AG04450 (cell line): ENCODE data around the gene SPRY4. TPM values are rescaled to one million over a fixed set of nuclear protein-coding genes. Genes with fewer than 3 reads are reported as not detected.
A peak's percentile ranks its signal among the peaks of the same experiment; 100 is the strongest.

Experiments used
- CTCF ChIA-PET: fragments of 300-600, 350-600 bp; formaldehyde crosslinking; extraction: SDS; loops from one replicate; lab custom pipeline; 2022; ENCODE audit warnings: antibody characterized with exemption, inconsistent platforms; lab: Charles Lee
- POLR2A ChIA-PET: fragments of 350-600 bp; formaldehyde crosslinking; extraction: SDS; loops from one replicate; lab custom pipeline; 2021; ENCODE audit warnings: antibody characterized with exemption, inconsistent platforms; lab: Yijun Ruan, JAX
- DNase-seq: peaks from one replicate; pipeline ENCODE4 v3.0.0-alpha.2; 2011; ENCODE audit warnings: low read depth, low spot score
- H3K27ac ChIP-seq: one replicate; pipeline ENCODE4 v1.5.1; 2012; ENCODE audit warnings: low read depth, low read length, control low read depth
- H3K27me3 ChIP-seq: one replicate; pipeline ENCODE4 v1.6.0; 2012; ENCODE audit warnings: low read length; ENCODE audit not compliant: control insufficient read depth, insufficient read depth
- H3K4me3 ChIP-seq: 2 replicates; pipeline ENCODE4 v1.5.1; 2011; ENCODE audit warnings: mild to moderate bottlenecking, low read depth, low read length, control low read depth
- H3K9me3 ChIP-seq: 2 replicates; pipeline ENCODE4 v1.5.1; 2012; ENCODE audit warnings: low read length; ENCODE audit not compliant: control insufficient read depth, insufficient read depth
- polyA plus RNA-seq: library from polyadenylated mRNA; depleted of rRNA; stranded (reverse); fragments of >200 nt; gene quantifications from 2 replicates; pipeline ENCODE4 v1.2.3, GENCODE V29; 2011
- TF ChIP-seq, protein P1 (sequence below): IDR thresholded peaks from 2 replicates; pipeline ENCODE4 v1.5.1; 2011; ENCODE audit warnings: low read depth, low read length, control low read depth, inconsistent platforms

The SPRY4 gene
- polyA plus RNA-seq, 1 experiment, result 8.7 TPM

DNA sequence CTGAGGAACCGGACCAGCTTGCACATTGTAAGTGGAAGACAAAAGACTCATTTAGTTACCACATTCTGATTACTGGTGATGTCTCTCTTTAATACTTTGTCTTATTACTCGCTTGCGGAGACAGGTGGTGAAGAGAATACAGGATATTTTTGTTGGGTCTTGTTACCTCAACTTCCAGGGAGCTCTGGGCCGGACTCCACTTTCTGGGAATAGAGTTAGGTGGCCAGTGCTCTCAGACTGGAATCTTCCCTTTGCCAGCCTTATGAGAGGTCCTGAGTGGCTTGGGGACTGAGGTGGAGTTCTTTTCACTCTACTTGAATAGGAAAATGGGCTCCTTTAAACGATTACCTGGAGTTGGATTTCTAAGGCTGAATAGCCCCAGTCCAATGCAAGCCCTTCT is 33.3 kb upstream of the SPRY4 start:
- Histone ChIP-seq H3K27ac (no peak overlapping the region), H3K9me3 (no peaks in the 10 kb centered on the region), H3K4me3 (no peak overlapping the region), H3K27me3 (no peaks in the 10 kb centered on the region)
- ChIA-PET POLR2A (interaction anchor here (0.6 to 1.8 kb wide), 3 partner anchors 30 to 179 kb away, joined by 5 to 11 read pairs (median 7); no protein-coding TSS in a partner anchor), CTCF (interaction anchor here (0.5 to 1.9 kb wide), 4 partner anchors 25 to 191 kb away, joined by 3 to 10 read pairs (median 4); partner anchors contain the start of gene SPRY4)
- DNase-seq, result no peak
- TF ChIP-seq, protein P1, sequence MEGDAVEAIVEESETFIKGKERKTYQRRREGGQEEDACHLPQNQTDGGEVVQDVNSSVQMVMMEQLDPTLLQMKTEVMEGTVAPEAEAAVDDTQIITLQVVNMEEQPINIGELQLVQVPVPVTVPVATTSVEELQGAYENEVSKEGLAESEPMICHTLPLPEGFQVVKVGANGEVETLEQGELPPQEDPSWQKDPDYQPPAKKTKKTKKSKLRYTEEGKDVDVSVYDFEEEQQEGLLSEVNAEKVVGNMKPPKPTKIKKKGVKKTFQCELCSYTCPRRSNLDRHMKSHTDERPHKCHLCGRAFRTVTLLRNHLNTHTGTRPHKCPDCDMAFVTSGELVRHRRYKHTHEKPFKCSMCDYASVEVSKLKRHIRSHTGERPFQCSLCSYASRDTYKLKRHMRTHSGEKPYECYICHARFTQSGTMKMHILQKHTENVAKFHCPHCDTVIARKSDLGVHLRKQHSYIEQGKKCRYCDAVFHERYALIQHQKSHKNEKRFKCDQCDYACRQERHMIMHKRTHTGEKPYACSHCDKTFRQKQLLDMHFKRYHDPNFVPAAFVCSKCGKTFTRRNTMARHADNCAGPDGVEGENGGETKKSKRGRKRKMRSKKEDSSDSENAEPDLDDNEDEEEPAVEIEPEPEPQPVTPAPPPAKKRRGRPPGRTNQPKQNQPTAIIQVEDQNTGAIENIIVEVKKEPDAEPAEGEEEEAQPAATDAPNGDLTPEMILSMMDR, result no peak

DNA sequence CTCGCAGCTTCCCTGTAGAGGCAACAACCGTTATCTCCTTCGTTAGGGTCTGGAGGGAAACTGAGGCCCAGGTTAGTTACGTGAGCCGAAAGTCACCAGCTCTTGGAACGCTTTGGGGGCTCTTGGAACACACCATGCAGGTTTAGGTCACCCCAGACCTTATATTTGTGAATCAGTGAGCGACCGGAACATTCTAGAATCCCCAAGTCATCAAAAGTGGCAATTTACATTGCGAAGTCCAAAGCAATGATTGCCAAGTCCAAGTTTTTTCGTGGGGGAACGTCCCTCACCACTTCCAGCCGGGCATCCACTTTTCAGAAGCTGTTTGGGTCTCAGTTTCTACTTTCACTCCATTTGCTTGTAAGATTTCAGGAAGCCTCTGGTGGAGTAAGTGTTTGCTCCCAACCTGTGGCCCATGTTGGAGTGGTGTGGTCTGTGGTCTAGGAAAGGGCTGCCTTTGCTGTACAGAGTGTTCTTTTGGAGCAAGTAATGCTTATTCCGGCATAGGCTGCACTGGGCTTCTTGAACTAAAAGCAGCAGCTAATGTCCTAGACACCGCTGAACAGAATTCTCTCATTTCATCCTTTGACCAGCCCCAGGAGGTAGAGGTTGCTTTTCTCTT is 32.8 kb upstream of the SPRY4 start:
- TF ChIP-seq, protein P1, result no peak
- no peak for DNase-seq
- Histone ChIP-seq H3K27ac (peak overlapping the region; percentile 95), H3K9me3 (no peaks in the 10 kb centered on the region), H3K27me3 (no peaks in the 10 kb centered on the region), H3K4me3 (peak overlapping the region; percentile 63)
- ChIA-PET POLR2A (interaction anchor here (0.5 to 2.0 kb wide), 8 partner anchors 30 to 219 kb away, joined by 3 to 23 read pairs (median 6); partner anchors contain the start of gene SPRY4), CTCF (interaction anchor here (0.5 to 1.9 kb wide), 6 partner anchors 26 to 366 kb away, joined by 3 to 10 read pairs (median 4); no protein-coding TSS in a partner anchor)

DNA sequence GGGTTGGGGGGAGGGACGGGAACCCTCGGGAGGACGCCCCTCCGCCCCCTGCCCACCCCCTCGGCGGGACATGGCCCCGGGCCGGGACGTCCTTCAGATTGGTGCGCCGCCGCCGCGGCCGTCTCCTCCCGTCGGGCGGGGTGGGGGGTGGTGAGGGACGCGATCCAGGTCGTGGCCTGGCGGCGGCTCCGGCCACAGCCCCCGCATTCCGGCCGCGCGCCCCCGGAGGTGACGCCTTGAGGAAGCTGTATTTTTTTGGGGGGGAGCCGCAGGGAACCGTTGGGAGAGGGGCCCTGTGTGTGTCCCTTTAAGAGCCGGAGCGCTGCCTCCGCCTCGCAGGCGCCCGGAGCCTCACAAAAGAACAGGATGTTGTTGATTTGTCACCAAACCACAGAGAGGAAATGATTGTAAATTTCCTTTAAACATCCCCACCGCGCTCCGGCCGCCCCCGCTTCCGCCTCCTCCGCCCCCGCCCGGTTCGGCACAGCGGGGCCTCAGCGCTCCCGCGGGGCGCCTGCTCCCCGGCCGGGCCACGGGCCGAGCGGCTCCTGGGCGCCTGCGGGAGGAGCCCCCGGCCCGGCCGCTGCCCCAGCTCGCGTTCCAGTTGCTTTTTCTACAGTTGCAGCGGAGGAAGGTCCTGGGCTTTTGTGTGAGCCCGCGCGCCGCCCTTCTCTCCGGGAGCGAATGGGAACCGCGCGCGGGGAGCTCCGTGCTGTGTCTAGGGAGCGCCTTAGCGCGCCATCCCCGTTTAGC is 32.1 kb upstream of the SPRY4 start:
- H3K27me3 ChIP-seq, result no peaks in the 10 kb centered on the region
- peak; percentile 83 for DNase-seq
- ChIA-PET CTCF (interaction anchor here (0.6 to 1.9 kb wide), 7 partner anchors 32 to 365 kb away, joined by 3 to 10 read pairs (median 3); partner anchors contain the start of gene SPRY4), POLR2A (interaction anchor here (0.5 to 2.0 kb wide), 9 partner anchors 11 to 220 kb away, joined by 3 to 23 read pairs (median 4); partner anchors contain the start of gene SPRY4)
- TF ChIP-seq, protein P1, result no peak
- H3K27ac ChIP-seq, result peak overlapping the region; percentile 95
- peak overlapping the region; percentile 63 for H3K4me3 ChIP-seq
- no peaks in the 10 kb centered on the region for H3K9me3 ChIP-seq

GRCh38 chr5:142356349-142356715 is 31.5 kb upstream of the SPRY4 start:
- TF ChIP-seq, protein P1, result no peak
- ChIA-PET POLR2A (interaction anchor here (0.6 to 2.0 kb wide), 7 partner anchors 12 to 289 kb away, joined by 3 to 23 read pairs (median 5); partner anchors contain the start of gene SPRY4), CTCF (interaction anchor here (1.0 to 1.9 kb wide), 3 partner anchors 32 to 205 kb away, joined by 3 to 10 read pairs (median 6); partner anchors contain the start of gene SPRY4)
- H3K27ac ChIP-seq, result peak overlapping the region; percentile 95
- H3K27me3 ChIP-seq, result no peaks in the 10 kb centered on the region
- H3K4me3 ChIP-seq, result peak overlapping the region; percentile 63
- H3K9me3 ChIP-seq, result no peaks in the 10 kb centered on the region
- peak; percentile 55 for DNase-seq
